ENCODE measurements around the gene MC5R.
A peak's percentile ranks its signal among the peaks of the same experiment; 100 is the strongest.

Gene MC5R

GRCh38 chr18:13823707-13824395 is at the start of gene MC5R:
TSS of gene MC5R (plus strand) at chr18:13824149. CDS start at chr18:13825766, 1,617 bp downstream.
- peak; percentile 97 for DNase-seq (ENCODE audit: low spot score)

GRCh38 chr18:13775058-13775457 is 48.9 kb upstream of the MC5R start:
- no peak for DNase-seq (ENCODE audit: low spot score)

- no peak for DNase-seq (ENCODE audit: low spot score)
These were observed 32.8 kb upstream of the MC5R start for GRCh38 chr18:13791181-13791580.

- DNase-seq (ENCODE audit: low spot score), result no peak
These were observed 30.1 kb upstream of the MC5R start for GRCh38 chr18:13793819-13794218.

GRCh38 chr18:13796515-13796914 is 27.4 kb upstream of the MC5R start:
- no peak for DNase-seq (ENCODE audit: low spot score)

GRCh38 chr18:13797157-13797611 is 26.8 kb upstream of the MC5R start:
- no peak for DNase-seq (ENCODE audit: low spot score)

- no peak for DNase-seq (ENCODE audit: low spot score)
These were observed 24.6 kb upstream of the MC5R start for GRCh38 chr18:13799396-13799795.

- peak; percentile 70 for DNase-seq (ENCODE audit: low spot score)
These were observed 23.3 kb upstream of the MC5R start for GRCh38 chr18:13800505-13801259.

GRCh38 chr18:13801260-13801601 is 22.7 kb upstream of the MC5R start:
- no peak for DNase-seq (ENCODE audit: low spot score)

- DNase-seq (ENCODE audit: low spot score), result no peak
These were observed 19.6 kb upstream of the MC5R start for GRCh38 chr18:13804305-13804704.

- DNase-seq (ENCODE audit: low spot score), result no peak
These were observed 15.5 kb upstream of the MC5R start for GRCh38 chr18:13808294-13809042.

- DNase-seq (ENCODE audit: low spot score), result no peak
These were observed 14.9 kb upstream of the MC5R start for GRCh38 chr18:13809043-13809430.

- DNase-seq (ENCODE audit: low spot score), result no peak
These were observed 14.3 kb upstream of the MC5R start for GRCh38 chr18:13809531-13810255.

- no peak for DNase-seq (ENCODE audit: low spot score)
These were observed 12.9 kb upstream of the MC5R start for GRCh38 chr18:13810950-13811485.

GRCh38 chr18:13811993-13812392 is 12.0 kb upstream of the MC5R start:
- DNase-seq (ENCODE audit: low spot score), result peak; percentile 41

GRCh38 chr18:13813271-13813849 is 10.6 kb upstream of the MC5R start:
- peak; percentile 78 for DNase-seq (ENCODE audit: low spot score)

- DNase-seq (ENCODE audit: low spot score), result no peak
These were observed 2.3 kb downstream of the MC5R start for GRCh38 chr18:13826209-13826608.

GRCh38 chr18:13831864-13832508 is 8.0 kb downstream of the MC5R start:
- DNase-seq (ENCODE audit: low spot score), result peak; percentile 57

- DNase-seq (ENCODE audit: low spot score), result no peak
These were observed 10.6 kb downstream of the MC5R start for GRCh38 chr18:13834496-13835015.

GRCh38 chr18:13835202-13835601 is 11.3 kb downstream of the MC5R start:
- DNase-seq (ENCODE audit: low spot score), result no peak

- no peak for DNase-seq (ENCODE audit: low spot score)
These were observed 12.6 kb downstream of the MC5R start for GRCh38 chr18:13836559-13836958.
